ENCODE measurements around the gene BUB3. TPM values are rescaled to one million over a fixed set of nuclear protein-coding genes. Genes with fewer than 3 reads are reported as not detected.
A peak's percentile ranks its signal among the peaks of the same experiment; 100 is the strongest.

Gene BUB3
- total and polyA plus RNA-seq, 2 experiments from 2014 or later: 158 to 170 TPM

DNA sequence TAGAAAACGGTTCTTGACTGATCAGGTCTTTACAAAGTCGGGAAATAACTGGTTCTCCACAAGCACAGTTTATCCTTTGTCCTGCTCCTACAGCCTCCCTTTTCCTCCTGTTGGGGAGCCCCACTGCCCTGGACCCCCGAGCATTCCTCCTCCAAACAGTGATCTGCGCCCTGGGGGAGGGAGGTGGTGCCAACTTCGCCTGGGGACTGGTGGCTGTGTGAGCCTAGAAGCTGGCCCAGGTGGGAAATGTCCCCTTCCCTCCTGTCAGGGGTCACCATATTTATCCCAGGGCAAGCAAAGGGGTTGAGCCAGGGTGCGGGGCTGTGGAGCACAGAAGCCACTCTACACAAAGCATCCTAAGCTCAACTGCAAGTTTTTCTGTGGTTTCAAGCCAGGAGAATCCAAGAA, 13.2 kb upstream of the BUB3 start:
- in situ Hi-C loops (cut with MboI): loop anchor here (25.0 kb wide), 1 partner anchor 821 kb away; no protein-coding TSS in a partner anchor
- Histone ChIP-seq H3K27ac (no peak overlapping the region), H3F3A (ENCODE audit: insufficient read depth) (no peaks in the 10 kb centered on the region), H3K9me3 (ENCODE audit: low read depth) (no peaks in the 10 kb centered on the region), H3K4me3 (no peak overlapping the region), H3K4me1 (ENCODE audit: insufficient read depth) (no peaks in the 10 kb centered on the region), H3K9ac (no peak overlapping the region), H2AFZ (no peak overlapping the region), H3K36me3 (ENCODE audit: low read depth) (no peaks in the 10 kb centered on the region), H3K4me2 (ENCODE audit: unreplicated experiment) (no peak overlapping the region), H3K79me2 (ENCODE audit: insufficient read depth) (no peaks in the 10 kb centered on the region), H4K20me1 (ENCODE audit: insufficient read depth) (no peaks in the 10 kb centered on the region), H3K27me3 (replicated peaks; ENCODE audit: insufficient read depth) (peaks cover 95% of the 10 kb centered on the region), H3K9me2 (ENCODE audit: insufficient read depth) (no peaks in the 10 kb centered on the region)
- no peak for DNase-seq
- TF ChIP-seq EZH2phosphoT487 (IDR thresholded peaks at IDR 0.05; ENCODE audit: insufficient read depth, low read depth): no peak
- peak; percentile 21 for TF ChIP-seq EZH2 (IDR thresholded peaks at IDR 0.05; ENCODE audit: insufficient read depth, poor library complexity, severe bottlenecking)
- WGBS, 2 experiments (ENCODE audit: low coverage in 1 of 2, low lambda C conversion rate in 2 of 2, missing lambda C conversion rate in 2 of 2): 4 to 5% methylated on average over 6 of the region's 6 CpGs

DNA sequence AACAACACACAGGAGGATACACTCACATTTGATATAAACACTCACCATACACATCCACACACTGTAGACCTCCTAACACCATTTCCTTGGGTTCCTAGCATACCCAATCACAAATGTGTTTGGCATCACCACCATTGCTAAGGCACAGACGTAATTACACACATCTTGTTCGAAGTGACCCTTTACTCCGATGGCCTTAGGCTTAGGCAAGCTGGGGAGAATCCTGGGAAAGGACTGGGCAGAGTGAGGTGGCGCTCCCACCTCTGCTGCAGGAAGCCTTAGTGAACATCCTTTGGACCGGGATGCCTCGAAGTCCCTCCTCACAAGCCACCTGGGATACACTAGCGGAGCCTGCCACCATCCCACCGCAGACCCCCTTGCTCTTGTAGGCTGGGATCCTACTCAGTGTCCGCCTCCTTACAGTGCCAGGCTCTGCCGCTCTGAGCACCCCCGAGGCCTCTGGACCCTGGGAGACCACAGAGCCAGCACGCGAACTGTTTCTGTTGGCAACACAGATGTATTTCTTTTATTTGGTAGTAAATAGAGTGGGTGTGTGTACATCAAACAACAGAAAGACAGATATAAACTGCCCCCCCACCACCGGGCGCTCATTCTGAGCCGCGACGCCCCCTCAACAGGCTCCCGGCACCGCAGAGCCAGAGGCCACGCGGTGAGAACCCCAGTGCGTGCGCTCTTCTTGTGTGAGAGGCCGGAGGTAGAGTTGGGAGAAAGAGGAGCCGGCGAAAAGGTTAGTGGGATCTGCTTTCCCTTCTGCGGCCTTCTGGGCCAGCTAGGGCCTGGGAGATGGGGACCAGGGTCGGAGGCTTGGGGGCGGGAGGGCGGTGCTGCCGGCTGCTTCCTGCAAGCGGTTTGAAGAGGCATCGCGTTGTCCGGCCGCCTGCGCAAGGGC, 12.2 kb upstream of the BUB3 start:
- Histone ChIP-seq H3K27ac (no peak overlapping the region), H3F3A (ENCODE audit: insufficient read depth) (no peaks in the 10 kb centered on the region), H3K79me2 (ENCODE audit: insufficient read depth) (no peaks in the 10 kb centered on the region)

DNA sequence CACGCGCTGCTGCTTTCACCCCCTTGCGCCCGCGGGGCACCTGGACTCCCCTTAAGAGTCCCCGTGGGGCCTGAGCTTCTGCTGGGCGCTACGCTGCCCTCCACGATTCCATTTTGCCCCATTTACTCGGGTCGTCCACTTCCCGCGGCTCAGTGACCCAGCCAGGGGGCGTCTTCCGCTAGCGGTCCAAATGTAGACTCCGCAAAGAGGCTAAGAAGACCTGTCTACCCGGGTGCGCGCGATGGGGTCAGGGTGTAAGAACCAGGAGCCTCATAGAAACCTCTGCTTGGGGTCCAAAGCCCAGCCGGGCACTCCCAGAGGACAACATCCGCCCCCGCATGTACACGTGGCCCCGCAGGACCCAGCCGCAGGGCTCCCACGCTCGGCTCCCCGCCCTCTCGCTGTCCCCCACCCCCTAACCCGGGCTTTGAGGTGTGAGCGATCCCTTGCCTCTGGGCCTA, 11.5 kb upstream of the BUB3 start:
- Histone ChIP-seq H3K9ac (no peak overlapping the region), H3K9me2 (ENCODE audit: insufficient read depth) (no peaks in the 10 kb centered on the region), H3K4me3 (no peak overlapping the region), H3K79me2 (ENCODE audit: insufficient read depth) (no peaks in the 10 kb centered on the region), H3K4me2 (ENCODE audit: unreplicated experiment) (no peak overlapping the region), H2AFZ (no peak overlapping the region), H3K4me1 (ENCODE audit: insufficient read depth) (no peaks in the 10 kb centered on the region), H3K9me3 (ENCODE audit: low read depth) (no peaks in the 10 kb centered on the region), H3K27me3 (replicated peaks; ENCODE audit: insufficient read depth) (peaks cover 100% of the 10 kb centered on the region), H3F3A (ENCODE audit: insufficient read depth) (no peaks in the 10 kb centered on the region), H4K20me1 (ENCODE audit: insufficient read depth) (no peaks in the 10 kb centered on the region), H3K36me3 (ENCODE audit: low read depth) (no peaks in the 10 kb centered on the region), H3K27ac (no peak overlapping the region)
- WGBS, 2 experiments (ENCODE audit: low coverage in 1 of 2, low lambda C conversion rate in 2 of 2, missing lambda C conversion rate in 2 of 2): 7 to 12% methylated on average over 31 to 33 of the region's 33 CpGs
- in situ Hi-C loops (cut with MboI): loop anchor here (25.0 kb wide), 1 partner anchor 820 kb away; no protein-coding TSS in a partner anchor
- no peak for TF ChIP-seq EZH2 (IDR thresholded peaks at IDR 0.05; ENCODE audit: insufficient read depth, poor library complexity, severe bottlenecking)
- TF ChIP-seq EZH2phosphoT487 (IDR thresholded peaks at IDR 0.05; ENCODE audit: insufficient read depth, low read depth): 0 out of 2 replicates have a peak, but pooled peaks have one; percentile 44
- no peak for DNase-seq

More for the DNA sequence above, 12.2 kb upstream of the BUB3 start:
- no peak overlapping the region for H2AFZ ChIP-seq
- no peaks in the 10 kb centered on the region for H3K4me1 ChIP-seq (ENCODE audit: insufficient read depth)
- no peak overlapping the region for H3K4me2 ChIP-seq (ENCODE audit: unreplicated experiment)
- H3K9ac ChIP-seq: no peak overlapping the region
- 9 to 13% methylated on average over 28 to 37 of the region's 38 CpGs for WGBS, 2 experiments (ENCODE audit: low coverage in 1 of 2, low lambda C conversion rate in 2 of 2, missing lambda C conversion rate in 2 of 2)
- no peaks in the 10 kb centered on the region for H3K9me2 ChIP-seq (ENCODE audit: insufficient read depth)
- H3K4me3 ChIP-seq: no peak overlapping the region
- peaks cover 96% of the 10 kb centered on the region for H3K27me3 ChIP-seq (replicated peaks; ENCODE audit: insufficient read depth)
- no peak for DNase-seq
- TF ChIP-seq EZH2phosphoT487 (IDR thresholded peaks at IDR 0.05; ENCODE audit: insufficient read depth, low read depth) (no peak), EZH2 (IDR thresholded peaks at IDR 0.05; ENCODE audit: insufficient read depth, poor library complexity, severe bottlenecking) (peak; percentile 43)
- no peaks in the 10 kb centered on the region for H3K36me3 ChIP-seq (ENCODE audit: low read depth)
- in situ Hi-C loops (cut with MboI): loop anchor here (25.0 kb wide), 1 partner anchor 820 kb away; no protein-coding TSS in a partner anchor
- no peaks in the 10 kb centered on the region for H4K20me1 ChIP-seq (ENCODE audit: insufficient read depth)
- H3K9me3 ChIP-seq (ENCODE audit: low read depth): no peaks in the 10 kb centered on the region

DNA sequence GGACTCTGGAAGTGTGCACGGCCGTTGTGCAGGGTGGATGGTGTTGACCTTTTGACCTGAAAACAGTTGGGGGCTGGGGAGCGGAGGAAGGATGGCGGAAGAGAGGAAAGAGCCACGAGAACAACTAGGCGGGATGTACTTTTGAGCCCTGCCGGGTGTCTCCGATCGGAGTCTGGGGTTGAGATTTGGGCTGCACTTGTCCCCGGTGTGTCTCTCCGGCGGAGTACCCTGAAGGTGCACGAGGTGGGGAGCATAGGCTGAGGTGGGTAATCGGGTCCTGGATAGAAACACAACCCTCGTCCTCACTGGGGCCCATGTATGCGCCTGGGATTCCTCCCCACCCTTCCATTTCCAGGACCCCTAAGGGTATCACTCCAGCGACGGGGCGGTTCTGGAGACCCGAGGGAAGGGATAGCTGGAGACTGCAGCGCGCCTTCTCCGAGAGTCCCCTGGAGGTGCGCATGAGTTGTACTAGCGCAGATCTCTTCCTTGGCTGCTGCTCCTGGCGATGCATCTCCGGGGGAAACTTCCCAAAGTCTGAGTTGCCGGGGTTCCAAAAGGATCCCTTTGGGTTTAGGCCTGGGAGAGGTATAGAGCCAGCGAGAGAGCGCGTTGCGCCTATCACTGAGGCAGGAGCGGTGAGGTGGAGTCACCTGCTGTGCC, 10.9 kb upstream of the BUB3 start:
- 8 to 13% methylated on average over 33 of the region's 33 CpGs for WGBS, 2 experiments (ENCODE audit: low coverage in 1 of 2, low lambda C conversion rate in 2 of 2, missing lambda C conversion rate in 2 of 2)

More for the DNA sequence above, 10.9 kb upstream of the BUB3 start:
- DNase-seq: no peak
- no peaks in the 10 kb centered on the region for H3K4me1 ChIP-seq (ENCODE audit: insufficient read depth)
- no peaks in the 10 kb centered on the region for H3K9me3 ChIP-seq (ENCODE audit: low read depth)
- H3F3A ChIP-seq (ENCODE audit: insufficient read depth): no peaks in the 10 kb centered on the region
- in situ Hi-C loops (cut with MboI): loop anchor here (25.0 kb wide), 1 partner anchor 819 kb away; no protein-coding TSS in a partner anchor
- H3K27me3 ChIP-seq (replicated peaks; ENCODE audit: insufficient read depth): peaks cover 100% of the 10 kb centered on the region
- H3K9me2 ChIP-seq (ENCODE audit: insufficient read depth): no peaks in the 10 kb centered on the region
- no peaks in the 10 kb centered on the region for H3K36me3 ChIP-seq (ENCODE audit: low read depth)
- H3K9ac ChIP-seq: no peak overlapping the region
- H3K4me3 ChIP-seq: no peak overlapping the region
- H3K79me2 ChIP-seq (ENCODE audit: insufficient read depth): no peaks in the 10 kb centered on the region
- no peak overlapping the region for H3K27ac ChIP-seq
- no peak overlapping the region for H3K4me2 ChIP-seq (ENCODE audit: unreplicated experiment)
- no peaks in the 10 kb centered on the region for H4K20me1 ChIP-seq (ENCODE audit: insufficient read depth)
- H2AFZ ChIP-seq: no peak overlapping the region
- TF ChIP-seq EZH2phosphoT487 (IDR thresholded peaks at IDR 0.05; ENCODE audit: insufficient read depth, low read depth): no peak
- peak; percentile 49 for TF ChIP-seq EZH2 (IDR thresholded peaks at IDR 0.05; ENCODE audit: insufficient read depth, poor library complexity, severe bottlenecking)
